SU-DHL-6 (cell line): ENCODE data around the gene SIGLEC9.

Source experiments
- CTCF ChIP-seq: fragments of 200-600 bp; sonication (generic); IDR thresholded peaks from one replicate; pipeline ENCODE4 v1.5.1; 2017; ENCODE audit warnings: antibody characterized with exemption, mild to moderate bottlenecking, low read length, moderate library complexity; ENCODE audit not compliant: insufficient read depth, poor library complexity, severe bottlenecking
- EZH2phosphoT487 ChIP-seq: fragments of 200-600 bp; sonication (generic), shearing (Covaris generic); conservative IDR thresholded peaks from 2 replicates; pipeline ENCODE4 v1.6.1; 2018; ENCODE audit warnings: mild to moderate bottlenecking, antibody characterized with exemption, low read length, moderate library complexity, mixed read lengths

- no peak for TF ChIP-seq CTCF
- TF ChIP-seq EZH2phosphoT487, result no peak
These were observed 4.5 kb upstream of the SIGLEC9 start for GRCh38 chr19:51120160-51120559.
